Neural cell (in vitro differentiated cells): ENCODE data around the gene FGG. TPM values are rescaled to one million over a fixed set of nuclear protein-coding genes. Genes with fewer than 3 reads are reported as not detected.

Experiments used
- H2AFZ ChIP-seq: fragments of 200-600, 300-800 bp; sonication (generic), shearing (Covaris generic); 2 replicates; pipeline ENCODE4 v1.6.0; 2014; ENCODE audit warnings: low read depth, mild to moderate bottlenecking, antibody characterized with exemption, low read length, moderate library complexity
- H3F3A ChIP-seq: fragments of 200-600 bp; shearing (Covaris generic); 2 replicates; pipeline ENCODE4 v1.6.1; 2016; ENCODE audit warnings: mild to moderate bottlenecking, moderate library complexity, mixed read lengths, antibody characterized with exemption, low read length; ENCODE audit not compliant: insufficient read depth, poor library complexity, severe bottlenecking
- H3K27ac ChIP-seq: fragments of 200-600, 300-800 bp; sonication (generic), shearing (Covaris generic); 2 replicates; pipeline ENCODE4 v1.5.1; 2014; ENCODE audit warnings: mild to moderate bottlenecking, low read length, moderate library complexity
- H3K27me3 ChIP-seq: fragments of 300-800, 200-600 bp; sonication (generic), shearing (Covaris generic); 2 replicates; pipeline ENCODE4 v1.6.0; 2014; ENCODE audit warnings: mild to moderate bottlenecking, low read depth, low read length, moderate library complexity; ENCODE audit not compliant: insufficient read depth
- H3K36me3 ChIP-seq: fragments of 300-800, 200-600 bp; sonication (generic), shearing (Covaris generic); 2 replicates; pipeline ENCODE4 v1.5.1; 2014; ENCODE audit warnings: mild to moderate bottlenecking, antibody characterized with exemption, low read length, moderate library complexity; ENCODE audit not compliant: insufficient read depth
- H3K4me2 ChIP-seq: fragments of 300-800, 200-600 bp; sonication (generic), shearing (Covaris generic); 2 replicates; pipeline ENCODE4 v1.6.0; 2014; ENCODE audit warnings: mild to moderate bottlenecking, low read length
- H3K4me3 ChIP-seq: fragments of 300-800, 200-600 bp; sonication (generic), shearing (Covaris generic); 2 replicates; pipeline ENCODE4 v1.5.1; 2014; ENCODE audit warnings: mild to moderate bottlenecking, low read length, moderate library complexity
- H3K79me2 ChIP-seq: fragments of 200-600 bp; shearing (Covaris generic); replicated peaks from 2 replicates; pipeline ENCODE4 v1.6.0; 2014; ENCODE audit warnings: mild to moderate bottlenecking, low read length, moderate library complexity; ENCODE audit not compliant: insufficient read depth
- H3K9ac ChIP-seq: fragments of 300-800, 200-600 bp; sonication (generic), shearing (Covaris generic); 2 replicates; pipeline ENCODE4 v1.6.1; 2016; ENCODE audit warnings: mild to moderate bottlenecking, low read length, mixed read lengths
- H3K9me2 ChIP-seq: fragments of 200-600 bp; shearing (Covaris generic); 2 replicates; pipeline ENCODE4 v1.6.1; 2016; ENCODE audit warnings: mild to moderate bottlenecking, low read length, mixed read lengths; ENCODE audit not compliant: insufficient read depth
- H3K9me3 ChIP-seq: fragments of 200-600, 300-800 bp; sonication (generic), shearing (Covaris generic); 2 replicates; pipeline ENCODE4 v1.6.1; 2016; ENCODE audit warnings: mild to moderate bottlenecking, mixed run types, low read length, moderate library complexity, mixed read lengths
- H4K20me1 ChIP-seq: fragments of 200-600 bp; shearing (Covaris generic); 2 replicates; pipeline ENCODE4 v1.6.1; 2016; ENCODE audit warnings: mild to moderate bottlenecking, mixed run types; ENCODE audit not compliant: insufficient read depth
- EP300 ChIP-seq: fragments of 450-650 bp; conservative IDR thresholded peaks from 2 replicates; pipeline ENCODE4 v1.6.1; 2014; ENCODE audit warnings: antibody characterized with exemption, mild to moderate bottlenecking, moderate library complexity; ENCODE audit not compliant: poor library complexity, severe bottlenecking
- EZH2 ChIP-seq: fragments of 200-600, 300-800 bp; shearing (Covaris generic), sonication (generic); IDR thresholded peaks from 2 replicates; pipeline ENCODE4 v1.6.1; 2014; ENCODE audit warnings: antibody characterized with exemption, low read length, borderline replicate concordance, mild to moderate bottlenecking; ENCODE audit not compliant: insufficient read depth, poor library complexity, severe bottlenecking
- MXI1 ChIP-seq: fragments of 450-650 bp; conservative IDR thresholded peaks from 2 replicates; pipeline ENCODE4 v1.6.1; 2014; ENCODE audit warnings: antibody characterized with exemption, mild to moderate bottlenecking; ENCODE audit not compliant: poor library complexity, severe bottlenecking
- POLR2AphosphoS5 ChIP-seq: IDR thresholded peaks from 2 replicates; pipeline ENCODE4 v1.6.1; 2012
- RAD21 ChIP-seq: fragments of 450-650 bp; conservative IDR thresholded peaks from 2 replicates; pipeline ENCODE4 v1.6.1; 2014; ENCODE audit warnings: antibody characterized with exemption, mild to moderate bottlenecking, moderate library complexity
- SMC3 ChIP-seq: fragments of 450-650 bp; conservative IDR thresholded peaks from 2 replicates; pipeline ENCODE4 v1.6.1; 2014; ENCODE audit warnings: antibody characterized with exemption, mild to moderate bottlenecking, moderate library complexity; ENCODE audit not compliant: poor library complexity
- TAF1 ChIP-seq: IDR thresholded peaks from 2 replicates; pipeline ENCODE4 v1.6.1; 2012; ENCODE audit warnings: low read depth
- polyA plus RNA-seq: library from polyadenylated mRNA; depleted of rRNA; stranded (reverse); fragments of >200 nt; gene quantifications from 2 replicates; pipeline ENCODE4 v1.2.3, GENCODE V29; 2014
- TF ChIP-seq, protein P1 (sequence below): fragments of 450-650 bp; IDR thresholded peaks from 2 replicates; pipeline ENCODE4 v1.5.1; 2014; ENCODE audit warnings: antibody characterized with exemption, mild to moderate bottlenecking, moderate library complexity; ENCODE audit not compliant: poor library complexity, severe bottlenecking
- TF ChIP-seq, protein P2 (sequence below): IDR thresholded peaks from 2 replicates; pipeline ENCODE4 v1.6.1; 2012; ENCODE audit warnings: borderline replicate concordance

Gene FGG
- polyA plus RNA-seq, 1 donor from 2014 or later: not detected

DNA sequence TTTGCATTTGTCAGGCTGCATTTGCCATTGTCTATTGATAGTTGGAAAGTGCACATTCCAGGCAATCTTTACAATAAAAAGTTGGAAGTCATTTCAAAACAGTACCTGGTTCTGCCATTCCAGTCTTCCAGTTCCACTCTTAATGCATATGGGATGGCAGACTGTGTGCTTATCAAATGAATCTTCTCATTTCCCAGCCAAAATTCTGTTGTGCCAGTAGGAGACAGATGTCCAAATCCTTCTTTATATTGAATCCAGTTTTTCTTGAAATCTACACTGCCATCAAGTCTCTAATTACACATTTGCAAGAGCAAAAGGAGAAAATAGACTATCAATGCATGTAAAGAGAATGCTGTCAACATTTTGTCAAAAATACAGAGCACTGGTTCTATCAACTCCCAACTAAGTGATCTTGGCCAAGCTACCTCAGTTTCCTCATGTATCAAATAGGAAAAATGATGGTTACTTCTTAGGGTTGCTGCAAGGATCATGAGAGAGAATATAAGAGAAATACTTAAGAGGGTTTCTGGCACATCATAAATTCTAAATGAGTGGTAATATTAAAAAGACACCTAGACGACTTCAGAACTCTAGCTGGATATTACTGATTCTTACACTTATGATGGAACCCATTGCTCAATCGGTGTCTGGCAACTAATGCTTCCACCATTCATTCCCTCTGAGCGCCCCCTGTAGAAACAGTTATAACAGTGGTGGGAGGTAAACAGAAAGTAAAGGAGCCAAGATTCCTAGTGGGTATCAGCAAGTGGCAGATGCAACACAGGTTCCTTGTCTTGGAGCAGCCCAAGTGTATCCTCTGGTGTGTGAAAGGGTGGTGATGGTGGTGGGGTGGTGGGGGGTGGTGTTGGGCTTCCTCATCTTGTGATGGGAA, 3.8 kb downstream of the FGG start:
- Histone ChIP-seq H3K36me3 (no peaks in the 10 kb centered on the region), H3K9ac (no peak overlapping the region), H2AFZ (no peak overlapping the region), H3K4me3 (no peak overlapping the region), H3K4me2 (no peak overlapping the region), H3K9me3 (no peaks in the 10 kb centered on the region), H3K27ac (no peak overlapping the region), H3K27me3 (no peaks in the 10 kb centered on the region), H3K79me2 (no peaks in the 10 kb centered on the region), H4K20me1 (no peaks in the 10 kb centered on the region), H3F3A (no peaks in the 10 kb centered on the region), H3K9me2 (no peaks in the 10 kb centered on the region)
- TF ChIP-seq EP300 (no peak), MXI1 (no peak), POLR2AphosphoS5 (no peak), EZH2 (no peak), TAF1 (no peak), SMC3 (no peak), RAD21 (no peak)
- TF ChIP-seq, protein P1, sequence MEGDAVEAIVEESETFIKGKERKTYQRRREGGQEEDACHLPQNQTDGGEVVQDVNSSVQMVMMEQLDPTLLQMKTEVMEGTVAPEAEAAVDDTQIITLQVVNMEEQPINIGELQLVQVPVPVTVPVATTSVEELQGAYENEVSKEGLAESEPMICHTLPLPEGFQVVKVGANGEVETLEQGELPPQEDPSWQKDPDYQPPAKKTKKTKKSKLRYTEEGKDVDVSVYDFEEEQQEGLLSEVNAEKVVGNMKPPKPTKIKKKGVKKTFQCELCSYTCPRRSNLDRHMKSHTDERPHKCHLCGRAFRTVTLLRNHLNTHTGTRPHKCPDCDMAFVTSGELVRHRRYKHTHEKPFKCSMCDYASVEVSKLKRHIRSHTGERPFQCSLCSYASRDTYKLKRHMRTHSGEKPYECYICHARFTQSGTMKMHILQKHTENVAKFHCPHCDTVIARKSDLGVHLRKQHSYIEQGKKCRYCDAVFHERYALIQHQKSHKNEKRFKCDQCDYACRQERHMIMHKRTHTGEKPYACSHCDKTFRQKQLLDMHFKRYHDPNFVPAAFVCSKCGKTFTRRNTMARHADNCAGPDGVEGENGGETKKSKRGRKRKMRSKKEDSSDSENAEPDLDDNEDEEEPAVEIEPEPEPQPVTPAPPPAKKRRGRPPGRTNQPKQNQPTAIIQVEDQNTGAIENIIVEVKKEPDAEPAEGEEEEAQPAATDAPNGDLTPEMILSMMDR: no peak
- TF ChIP-seq, protein P2, sequence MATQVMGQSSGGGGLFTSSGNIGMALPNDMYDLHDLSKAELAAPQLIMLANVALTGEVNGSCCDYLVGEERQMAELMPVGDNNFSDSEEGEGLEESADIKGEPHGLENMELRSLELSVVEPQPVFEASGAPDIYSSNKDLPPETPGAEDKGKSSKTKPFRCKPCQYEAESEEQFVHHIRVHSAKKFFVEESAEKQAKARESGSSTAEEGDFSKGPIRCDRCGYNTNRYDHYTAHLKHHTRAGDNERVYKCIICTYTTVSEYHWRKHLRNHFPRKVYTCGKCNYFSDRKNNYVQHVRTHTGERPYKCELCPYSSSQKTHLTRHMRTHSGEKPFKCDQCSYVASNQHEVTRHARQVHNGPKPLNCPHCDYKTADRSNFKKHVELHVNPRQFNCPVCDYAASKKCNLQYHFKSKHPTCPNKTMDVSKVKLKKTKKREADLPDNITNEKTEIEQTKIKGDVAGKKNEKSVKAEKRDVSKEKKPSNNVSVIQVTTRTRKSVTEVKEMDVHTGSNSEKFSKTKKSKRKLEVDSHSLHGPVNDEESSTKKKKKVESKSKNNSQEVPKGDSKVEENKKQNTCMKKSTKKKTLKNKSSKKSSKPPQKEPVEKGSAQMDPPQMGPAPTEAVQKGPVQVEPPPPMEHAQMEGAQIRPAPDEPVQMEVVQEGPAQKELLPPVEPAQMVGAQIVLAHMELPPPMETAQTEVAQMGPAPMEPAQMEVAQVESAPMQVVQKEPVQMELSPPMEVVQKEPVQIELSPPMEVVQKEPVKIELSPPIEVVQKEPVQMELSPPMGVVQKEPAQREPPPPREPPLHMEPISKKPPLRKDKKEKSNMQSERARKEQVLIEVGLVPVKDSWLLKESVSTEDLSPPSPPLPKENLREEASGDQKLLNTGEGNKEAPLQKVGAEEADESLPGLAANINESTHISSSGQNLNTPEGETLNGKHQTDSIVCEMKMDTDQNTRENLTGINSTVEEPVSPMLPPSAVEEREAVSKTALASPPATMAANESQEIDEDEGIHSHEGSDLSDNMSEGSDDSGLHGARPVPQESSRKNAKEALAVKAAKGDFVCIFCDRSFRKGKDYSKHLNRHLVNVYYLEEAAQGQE: no peak

DNA sequence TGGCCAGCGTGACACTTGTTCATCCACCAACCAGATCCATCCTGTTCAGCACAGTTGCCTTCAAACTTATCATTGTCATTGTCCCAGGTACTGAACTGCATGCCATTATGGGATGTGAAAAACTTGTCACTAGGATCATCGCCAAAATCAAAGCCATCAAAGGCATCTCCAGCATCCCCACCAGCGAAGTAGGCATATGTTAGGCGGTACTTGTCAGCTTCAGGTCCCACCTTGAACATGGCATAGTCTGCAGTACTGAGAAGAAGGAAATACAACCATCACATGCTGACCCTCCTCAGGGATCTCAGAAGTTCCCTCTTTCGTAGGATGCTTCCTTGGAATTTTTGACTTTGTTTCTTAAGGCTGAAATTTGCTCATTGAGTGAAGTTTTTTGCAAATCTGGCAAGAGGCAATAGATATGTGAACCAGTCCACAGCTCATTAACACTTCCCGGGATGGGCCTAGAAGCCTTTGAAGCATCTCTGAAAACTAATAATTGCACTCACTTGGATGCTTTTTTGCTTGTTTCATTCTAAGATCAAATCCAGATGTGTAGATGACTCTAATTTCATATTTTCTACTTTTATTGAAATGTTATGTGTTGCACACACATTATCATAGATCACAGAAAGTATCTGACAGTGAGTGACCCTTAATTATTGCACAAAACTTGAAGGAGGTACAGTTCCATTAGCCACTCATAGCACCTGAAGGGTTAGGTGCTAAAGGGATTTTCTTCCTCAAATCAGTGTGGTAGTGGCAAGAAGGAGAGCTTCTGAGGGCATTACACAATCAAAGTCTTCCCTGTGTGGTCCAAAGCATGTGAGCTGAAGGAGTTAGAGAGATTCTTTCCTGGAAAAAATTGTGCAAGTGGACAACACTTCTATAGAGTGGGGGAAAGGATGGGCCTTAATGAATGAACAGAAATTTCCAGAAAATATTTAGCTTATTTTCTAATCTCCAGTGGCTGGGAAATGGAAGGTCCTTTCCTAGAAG, 5.4 kb downstream of the FGG start:
- H3K36me3 ChIP-seq: no peaks in the 10 kb centered on the region
- no peaks in the 10 kb centered on the region for H4K20me1 ChIP-seq
- H3K27me3 ChIP-seq: no peaks in the 10 kb centered on the region
- no peaks in the 10 kb centered on the region for H3F3A ChIP-seq
- H3K79me2 ChIP-seq: no peaks in the 10 kb centered on the region
- H3K9me2 ChIP-seq: no peaks in the 10 kb centered on the region
- no peak overlapping the region for H3K27ac ChIP-seq
- no peak overlapping the region for H3K4me3 ChIP-seq
- TF ChIP-seq, protein P2: no peak
- TF ChIP-seq RAD21 (no peak), SMC3 (no peak), MXI1 (no peak), EP300 (no peak), POLR2AphosphoS5 (no peak), EZH2 (no peak), TAF1 (no peak)
- TF ChIP-seq, protein P1: no peak
- no peak overlapping the region for H3K9ac ChIP-seq
- no peaks in the 10 kb centered on the region for H3K9me3 ChIP-seq
- H2AFZ ChIP-seq: no peak overlapping the region
- no peak overlapping the region for H3K4me2 ChIP-seq
